GM12878 (cell line): ENCODE results near the gene TLE2. TPM values are rescaled to one million over a fixed set of nuclear protein-coding genes. Genes with fewer than 3 reads are reported as not detected.

ENCODE experiments used
- ATAC-seq: fragments of 200-7000 bp; cut with Tn5 transposase; 3 replicates; pipeline ENCODE4 v1.9.1; 2020; ENCODE audit warnings: mild to moderate bottlenecking, moderate library complexity
- BruUV-seq: library from RNA; stranded (reverse); fragments of 400-500 nt; replicated peaks from 2 replicates; lab custom pipeline; 2021; lab: Mats Ljungman, UMichigan
- CTCF ChIA-PET: fragments of 300-600 bp; sonication (Branson Sonifier 250); formaldehyde crosslinking; extraction: SDS; loops from one replicate; lab custom pipeline; 2021; ENCODE audit warnings: inconsistent platforms; lab: Yijun Ruan, JAX
- POLR2A ChIA-PET: fragments of 350-600 bp; formaldehyde crosslinking; extraction: SDS; loops from one replicate; lab custom pipeline; 2021; ENCODE audit warnings: inconsistent platforms; lab: Charles Lee
- RAD21 ChIA-PET: fragments of 300-600 bp; sonication (Branson Sonifier 250); formaldehyde crosslinking; loops from one replicate; lab custom pipeline; 2023; ENCODE audit warnings: antibody characterized with exemption; ENCODE audit not compliant: unreplicated experiment; lab: Charles Lee
- SMC1A ChIA-PET: fragments of 300-600 bp; sonication (Branson Sonifier 250); formaldehyde crosslinking; loops from one replicate; lab custom pipeline; 2023; ENCODE audit not compliant: unreplicated experiment, uncharacterized antibody; lab: Charles Lee
- DNase-seq: peaks from one replicate; pipeline ENCODE4 v3.0.0-alpha.2; 2011; ENCODE audit warnings: low read depth, low spot score
- FAIRE-seq: peaks from 3 replicates; lab custom pipeline; 2011; peaks lifted over from hg19 to GRCh38; lab: Jason Lieb, UNC
- H2AFZ ChIP-seq: 2 replicates; pipeline ENCODE4 v1.6.0; 2011; ENCODE audit warnings: low read depth, low read length, control low read depth; ENCODE audit not compliant: control insufficient read depth
- H3K27ac ChIP-seq: 2 replicates; pipeline ENCODE4 v1.5.1; 2011; ENCODE audit warnings: control low read depth; ENCODE audit not compliant: control insufficient read depth, insufficient read depth
- H3K27me3 ChIP-seq, 2 experiments: replicated peaks in 1 of 2; 2 replicates each; pipeline versions ENCODE4 v1.6.0 to v1.6.1; 2011; ENCODE audit warnings: low read length in 1 of 2; ENCODE audit not compliant: control insufficient read depth in 2 of 2, insufficient read depth in 2 of 2
- H3K36me3 ChIP-seq, 2 experiments: 2 replicates each; pipeline ENCODE4 v1.5.1; 2011; ENCODE audit warnings: low read length in 1 of 2; ENCODE audit not compliant: control insufficient read depth in 2 of 2, insufficient read depth in 2 of 2
- H3K4me1 ChIP-seq: 2 replicates; pipeline ENCODE4 v1.6.1; 2011; ENCODE audit warnings: mild to moderate bottlenecking, low read length, moderate library complexity, mixed read lengths; ENCODE audit not compliant: control insufficient read depth, insufficient read depth
- H3K4me2 ChIP-seq: 2 replicates; pipeline ENCODE4 v1.6.0; 2011; ENCODE audit warnings: control low read depth; ENCODE audit not compliant: control insufficient read depth, insufficient read depth
- H3K4me3 ChIP-seq: fragments of 200-600 bp; sonication (generic); 2 replicates; pipeline ENCODE4 v1.5.1; 2016
- H3K79me2 ChIP-seq: 2 replicates; pipeline ENCODE4 v1.6.0; 2011; ENCODE audit warnings: low read length; ENCODE audit not compliant: control insufficient read depth, insufficient read depth
- H3K9ac ChIP-seq: 2 replicates; pipeline ENCODE4 v1.8.0; 2011; ENCODE audit warnings: low read length, control low read depth, mixed read lengths; ENCODE audit not compliant: control insufficient read depth, insufficient read depth
- H3K9me3 ChIP-seq: replicated peaks from 3 replicates; pipeline ENCODE4 v1.5.1; 2011; ENCODE audit warnings: mild to moderate bottlenecking, low read length; ENCODE audit not compliant: control insufficient read depth, insufficient read depth
- H4K20me1 ChIP-seq: 2 replicates; pipeline ENCODE4 v1.6.0; 2011; ENCODE audit not compliant: control insufficient read depth, insufficient read depth
- BRCA1 ChIP-seq: IDR thresholded peaks from 2 replicates; pipeline ENCODE4 v1.6.1; 2011; ENCODE audit warnings: low read depth, low read length, improper control_type of control experiment
- CHD2 ChIP-seq: IDR thresholded peaks from 2 replicates; pipeline ENCODE4 v1.6.1; 2011; ENCODE audit warnings: low read depth, low read length, improper control_type of control experiment, borderline replicate concordance
- NR2F1 ChIP-seq: fragments of 450-650 bp; conservative IDR thresholded peaks from 2 replicates; pipeline ENCODE4 v1.6.1; 2017; ENCODE audit warnings: mild to moderate bottlenecking
- PAX5 ChIP-seq: IDR thresholded peaks from 2 replicates; pipeline ENCODE4 v1.6.1; 2011; ENCODE audit warnings: low read depth, low read length, borderline replicate concordance
- SMAD1 ChIP-seq: fragments of 450-650 bp; IDR thresholded peaks from 2 replicates; pipeline ENCODE4 v1.6.1; 2018; ENCODE audit warnings: mild to moderate bottlenecking, low read depth; ENCODE audit not compliant: partially characterized antibody
- TARDBP ChIP-seq: IDR thresholded peaks from 2 replicates; pipeline ENCODE4 v1.6.1; 2016; ENCODE audit warnings: borderline replicate concordance
- YY1 ChIP-seq: IDR thresholded peaks from 2 replicates; pipeline ENCODE4 v1.6.1; 2011; ENCODE audit warnings: low read depth, mild to moderate bottlenecking, low read length
- WGBS: methylation state at CpG from one replicate; pipeline ENCODE4 v1.1.6; 2016; ENCODE audit warnings: low lambda C conversion rate; ENCODE audit not compliant: insufficient replicate concordance, insufficient coverage; ENCODE audit errors: missing lambda C conversion rate; 5-methylcytosine and 5-hydroxymethylcytosine counted together
- in situ Hi-C: fragments of 300-500 bp; cut with MboI; formaldehyde crosslinking; loops from 9 replicates; pipeline ENCODE4 v1.14.3; 2018; ENCODE audit warnings: mixed read lengths
- intact Hi-C: fragments of 100-400 bp; cut with micrococcal nuclease; formaldehyde crosslinking; loops from one replicate; pipeline ENCODE4 v1.14.2; 2022; ENCODE audit not compliant: unreplicated experiment
- polyA plus RNA-seq, 11 experiments: library from polyadenylated mRNA; depleted of rRNA in 4 of 11; unstranded in 6 of 11; stranded (reverse) in 5 of 11; fragments of >200 nt; fragmentation: Nextera tagmentation in 4 of 11; fragmentation: Illumina TruSeq in 1 of 11; extraction: Ambion mirVana in 4 of 11; extraction: Trizol in 1 of 11; gene quantifications; 1 replicate in 1 of 11; 2 replicates in 10 of 11; pipeline versions ENCODE4 v1.2.1 to v1.2.3, GENCODE V29; 2011 to 2016; ENCODE audit warnings: inconsistent platforms in 2 of 11, missing spikeins in 2 of 11, low read depth in 1 of 11
- total RNA-seq, 4 experiments: library from RNA; depleted of rRNA in 3 of 4; stranded (reverse); fragments of >200 nt in 3 of 4; fragmentation: Illumina TruSeq in 1 of 4; extraction: Trizol in 1 of 4; gene quantifications; 2 replicates each; pipeline versions ENCODE4 v1.2.1 to v1.2.3, GENCODE V29; 2013 to 2021
- TF ChIP-seq, protein P1 (sequence below): fragments of 450-650 bp; IDR thresholded peaks from 2 replicates; pipeline ENCODE4 v1.6.1; 2018; ENCODE audit warnings: mild to moderate bottlenecking, low read depth, moderate library complexity; ENCODE audit not compliant: partially characterized antibody
- TF ChIP-seq, protein P2 (sequence below): IDR thresholded peaks from 2 replicates; pipeline ENCODE4 v1.6.1; 2012; ENCODE audit warnings: low read depth, low read length, improper control_type of control experiment
- TF ChIP-seq, protein P3 (sequence below): fragments of 450-650 bp; IDR thresholded peaks from 2 replicates; pipeline ENCODE4 v1.6.1; 2017; ENCODE audit warnings: low read depth, mild to moderate bottlenecking, moderate library complexity
- TF ChIP-seq, protein P4 (sequence below): fragments of 450-650 bp; conservative IDR thresholded peaks from 2 replicates; pipeline ENCODE4 v1.6.1; 2017; ENCODE audit warnings: mild to moderate bottlenecking, moderate library complexity

The TLE2 gene
- total and polyA plus RNA-seq, 10 of the 15 experiments (the other 5 are each of a cell fraction or from before 2014, with no cell fraction given), result 0.05 to 0.21 (median 0.11) TPM; not detected in 5

DNA sequence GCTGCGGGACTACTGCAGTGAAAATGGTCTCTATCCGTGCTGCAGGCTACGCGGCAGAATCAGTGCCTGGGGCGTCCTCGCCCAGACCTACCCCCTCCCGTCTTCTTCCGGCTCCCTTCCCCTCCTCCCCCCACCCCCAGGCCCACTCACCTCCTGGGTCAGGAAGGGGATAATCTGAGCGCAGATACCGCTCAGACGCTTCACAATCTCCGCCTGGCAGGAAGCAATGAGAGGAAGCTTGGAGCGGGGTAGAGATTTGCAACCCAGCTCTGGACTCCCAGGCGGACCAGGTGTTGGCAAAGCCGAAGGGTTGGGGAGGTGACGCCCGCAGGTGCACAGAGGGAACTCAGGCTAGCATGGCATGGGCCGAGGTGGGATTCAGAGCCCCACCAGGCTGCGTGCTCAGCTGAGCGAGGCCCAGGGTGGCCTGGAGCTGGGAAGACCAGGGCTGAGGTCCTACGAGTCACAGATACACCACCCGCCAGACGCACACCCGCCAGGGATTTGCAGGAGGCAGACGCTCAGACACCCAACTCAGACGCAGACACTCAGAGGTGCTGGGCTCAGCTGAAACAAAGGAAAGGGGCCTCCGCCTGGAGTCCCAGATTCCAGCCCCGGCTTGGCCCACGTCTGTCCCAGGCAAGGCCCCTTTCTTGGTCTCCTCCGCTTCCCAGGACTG lies 4.1 kb downstream of the TLE2 start:
- Histone ChIP-seq H3K36me3 (no peaks in the 10 kb centered on the region), H3K4me1 (no peaks in the 10 kb centered on the region), H3K27ac (no peak overlapping the region), H2AFZ (no peak overlapping the region), H3K79me2 (no peaks in the 10 kb centered on the region), H3K4me3 (no peak overlapping the region), H3K9ac (no peak overlapping the region)
- ChIA-PET POLR2A (interaction anchor here (1.3 kb wide), 1 partner anchor 11 kb away, joined by 6 read pairs; no protein-coding TSS in a partner anchor), RAD21 (no interaction called here), CTCF (no interaction called here)
- ATAC-seq, result no peak
- 19% methylated on average over 29 of the region's 30 CpGs for WGBS
- in situ Hi-C loops (no loop called here), intact Hi-C loops (no loop called here)
- BruUV-seq, result no TSS peak
- TF ChIP-seq YY1 (no peak), BRCA1 (no peak), CHD2 (no peak), PAX5 (no peak), TARDBP (no peak), SMAD1 (no peak), NR2F1 (no peak)
- TF ChIP-seq, protein P1, sequence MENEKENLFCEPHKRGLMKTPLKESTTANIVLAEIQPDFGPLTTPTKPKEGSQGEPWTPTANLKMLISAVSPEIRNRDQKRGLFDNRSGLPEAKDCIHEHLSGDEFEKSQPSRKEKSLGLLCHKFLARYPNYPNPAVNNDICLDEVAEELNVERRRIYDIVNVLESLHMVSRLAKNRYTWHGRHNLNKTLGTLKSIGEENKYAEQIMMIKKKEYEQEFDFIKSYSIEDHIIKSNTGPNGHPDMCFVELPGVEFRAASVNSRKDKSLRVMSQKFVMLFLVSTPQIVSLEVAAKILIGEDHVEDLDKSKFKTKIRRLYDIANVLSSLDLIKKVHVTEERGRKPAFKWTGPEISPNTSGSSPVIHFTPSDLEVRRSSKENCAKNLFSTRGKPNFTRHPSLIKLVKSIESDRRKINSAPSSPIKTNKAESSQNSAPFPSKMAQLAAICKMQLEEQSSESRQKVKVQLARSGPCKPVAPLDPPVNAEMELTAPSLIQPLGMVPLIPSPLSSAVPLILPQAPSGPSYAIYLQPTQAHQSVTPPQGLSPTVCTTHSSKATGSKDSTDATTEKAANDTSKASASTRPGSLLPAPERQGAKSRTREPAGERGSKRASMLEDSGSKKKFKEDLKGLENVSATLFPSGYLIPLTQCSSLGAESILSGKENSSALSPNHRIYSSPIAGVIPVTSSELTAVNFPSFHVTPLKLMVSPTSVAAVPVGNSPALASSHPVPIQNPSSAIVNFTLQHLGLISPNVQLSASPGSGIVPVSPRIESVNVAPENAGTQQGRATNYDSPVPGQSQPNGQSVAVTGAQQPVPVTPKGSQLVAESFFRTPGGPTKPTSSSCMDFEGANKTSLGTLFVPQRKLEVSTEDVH, result no peak
- TF ChIP-seq, protein P2, sequence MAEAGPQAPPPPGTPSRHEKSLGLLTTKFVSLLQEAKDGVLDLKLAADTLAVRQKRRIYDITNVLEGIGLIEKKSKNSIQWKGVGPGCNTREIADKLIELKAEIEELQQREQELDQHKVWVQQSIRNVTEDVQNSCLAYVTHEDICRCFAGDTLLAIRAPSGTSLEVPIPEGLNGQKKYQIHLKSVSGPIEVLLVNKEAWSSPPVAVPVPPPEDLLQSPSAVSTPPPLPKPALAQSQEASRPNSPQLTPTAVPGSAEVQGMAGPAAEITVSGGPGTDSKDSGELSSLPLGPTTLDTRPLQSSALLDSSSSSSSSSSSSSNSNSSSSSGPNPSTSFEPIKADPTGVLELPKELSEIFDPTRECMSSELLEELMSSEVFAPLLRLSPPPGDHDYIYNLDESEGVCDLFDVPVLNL, result no peak
- TF ChIP-seq, protein P3, sequence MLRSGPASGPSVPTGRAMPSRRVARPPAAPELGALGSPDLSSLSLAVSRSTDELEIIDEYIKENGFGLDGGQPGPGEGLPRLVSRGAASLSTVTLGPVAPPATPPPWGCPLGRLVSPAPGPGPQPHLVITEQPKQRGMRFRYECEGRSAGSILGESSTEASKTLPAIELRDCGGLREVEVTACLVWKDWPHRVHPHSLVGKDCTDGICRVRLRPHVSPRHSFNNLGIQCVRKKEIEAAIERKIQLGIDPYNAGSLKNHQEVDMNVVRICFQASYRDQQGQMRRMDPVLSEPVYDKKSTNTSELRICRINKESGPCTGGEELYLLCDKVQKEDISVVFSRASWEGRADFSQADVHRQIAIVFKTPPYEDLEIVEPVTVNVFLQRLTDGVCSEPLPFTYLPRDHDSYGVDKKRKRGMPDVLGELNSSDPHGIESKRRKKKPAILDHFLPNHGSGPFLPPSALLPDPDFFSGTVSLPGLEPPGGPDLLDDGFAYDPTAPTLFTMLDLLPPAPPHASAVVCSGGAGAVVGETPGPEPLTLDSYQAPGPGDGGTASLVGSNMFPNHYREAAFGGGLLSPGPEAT, result no peak
- TF ChIP-seq, protein P4, sequence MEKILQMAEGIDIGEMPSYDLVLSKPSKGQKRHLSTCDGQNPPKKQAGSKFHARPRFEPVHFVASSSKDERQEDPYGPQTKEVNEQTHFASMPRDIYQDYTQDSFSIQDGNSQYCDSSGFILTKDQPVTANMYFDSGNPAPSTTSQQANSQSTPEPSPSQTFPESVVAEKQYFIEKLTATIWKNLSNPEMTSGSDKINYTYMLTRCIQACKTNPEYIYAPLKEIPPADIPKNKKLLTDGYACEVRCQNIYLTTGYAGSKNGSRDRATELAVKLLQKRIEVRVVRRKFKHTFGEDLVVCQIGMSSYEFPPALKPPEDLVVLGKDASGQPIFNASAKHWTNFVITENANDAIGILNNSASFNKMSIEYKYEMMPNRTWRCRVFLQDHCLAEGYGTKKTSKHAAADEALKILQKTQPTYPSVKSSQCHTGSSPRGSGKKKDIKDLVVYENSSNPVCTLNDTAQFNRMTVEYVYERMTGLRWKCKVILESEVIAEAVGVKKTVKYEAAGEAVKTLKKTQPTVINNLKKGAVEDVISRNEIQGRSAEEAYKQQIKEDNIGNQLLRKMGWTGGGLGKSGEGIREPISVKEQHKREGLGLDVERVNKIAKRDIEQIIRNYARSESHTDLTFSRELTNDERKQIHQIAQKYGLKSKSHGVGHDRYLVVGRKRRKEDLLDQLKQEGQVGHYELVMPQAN, result no peak
- TF ChIP-seq, all 136 proteins: peak for 0
- Histone ChIP-seq H4K20me1 (no peaks in the 10 kb centered on the region), H3K9me3 (peaks cover 3% of the 10 kb centered on the region; the same call in 2 of the 3 replicates), H3K27me3 (peaks cover 11 to 17% of the 10 kb centered on the region in 2 experiments), H3K4me2 (no peak overlapping the region)
- DNase-seq (no peak), FAIRE-seq (no peak)
- SMC1A ChIA-PET, result no interaction called here
